Muscle layer of duodenum (tissue), 2 donors: ENCODE data around the gene SLFN11.
A peak's percentile ranks its signal among the peaks of the same experiment; 100 is the strongest.
"Not testable (repeated sequence)": the region's sequence is repeated elsewhere in the genome, so short reads cannot be mapped to it uniquely, and the experiment has no call there.

Experiments
- H3K27ac ChIP-seq: one replicate; pipeline ENCODE4 v1.7.0; 2013; ENCODE audit warnings: mild to moderate bottlenecking, low read length
- H3K27me3 ChIP-seq: one replicate; pipeline ENCODE4 v1.7.0; 2013; ENCODE audit warnings: low read depth, mild to moderate bottlenecking, control low read depth, low read length
- H3K36me3 ChIP-seq, 2 donors: one replicate each; pipeline ENCODE4 v1.7.0; 2013; ENCODE audit warnings: low read length in 2 of 2, control low read depth in 1 of 2, mild to moderate bottlenecking in 1 of 2; ENCODE audit not compliant: insufficient read depth in 2 of 2, control insufficient read depth in 1 of 2
- H3K4me1 ChIP-seq, 2 donors: one replicate each; pipeline ENCODE4 v1.7.0; 2013; ENCODE audit warnings: low read length in 2 of 2, mild to moderate bottlenecking in 2 of 2, control low read depth in 1 of 2, moderate library complexity in 1 of 2; ENCODE audit not compliant: insufficient read depth in 2 of 2, control insufficient read depth in 1 of 2
- H3K4me3 ChIP-seq, 2 donors: one replicate each; pipeline ENCODE4 v1.7.0; 2013; ENCODE audit warnings: low read length in 2 of 2, low read depth in 1 of 2, mild to moderate bottlenecking in 1 of 2
- H3K9me3 ChIP-seq, 2 donors: one replicate each; pipeline ENCODE4 v1.7.0; 2013; ENCODE audit warnings: low read length in 2 of 2, control low read depth in 1 of 2, mild to moderate bottlenecking in 1 of 2; ENCODE audit not compliant: control insufficient read depth in 1 of 2
- donor health status: healthy.

Gene SLFN11

DNA sequence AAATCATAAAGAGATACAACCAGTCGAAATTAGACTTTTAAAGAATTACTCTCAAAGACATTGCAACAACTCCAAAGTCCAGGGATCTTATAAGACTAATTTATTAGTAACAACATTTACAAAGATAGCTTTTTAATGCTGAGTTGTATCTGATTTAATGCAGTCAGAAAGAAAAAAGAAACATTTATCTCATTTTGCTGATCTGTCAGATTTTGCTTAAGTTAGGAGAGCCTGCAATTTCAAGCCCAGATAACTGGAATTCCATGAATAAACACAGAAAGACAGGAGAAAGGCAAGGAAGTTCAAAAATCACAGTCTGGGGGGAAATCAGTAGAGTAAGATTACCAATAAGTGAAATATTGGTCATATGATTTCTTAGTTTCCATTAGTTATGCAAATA, 22.9 kb downstream of the SLFN11 start:
- Histone ChIP-seq H3K4me3 (no peak overlapping the region), H3K27ac (no peak overlapping the region), H3K27me3 (no peaks in the 10 kb centered on the region), H3K36me3 (no peaks in the 10 kb centered on the region), H3K9me3 (no peaks in the 10 kb centered on the region), H3K4me1 (no peaks in the 10 kb centered on the region)

DNA sequence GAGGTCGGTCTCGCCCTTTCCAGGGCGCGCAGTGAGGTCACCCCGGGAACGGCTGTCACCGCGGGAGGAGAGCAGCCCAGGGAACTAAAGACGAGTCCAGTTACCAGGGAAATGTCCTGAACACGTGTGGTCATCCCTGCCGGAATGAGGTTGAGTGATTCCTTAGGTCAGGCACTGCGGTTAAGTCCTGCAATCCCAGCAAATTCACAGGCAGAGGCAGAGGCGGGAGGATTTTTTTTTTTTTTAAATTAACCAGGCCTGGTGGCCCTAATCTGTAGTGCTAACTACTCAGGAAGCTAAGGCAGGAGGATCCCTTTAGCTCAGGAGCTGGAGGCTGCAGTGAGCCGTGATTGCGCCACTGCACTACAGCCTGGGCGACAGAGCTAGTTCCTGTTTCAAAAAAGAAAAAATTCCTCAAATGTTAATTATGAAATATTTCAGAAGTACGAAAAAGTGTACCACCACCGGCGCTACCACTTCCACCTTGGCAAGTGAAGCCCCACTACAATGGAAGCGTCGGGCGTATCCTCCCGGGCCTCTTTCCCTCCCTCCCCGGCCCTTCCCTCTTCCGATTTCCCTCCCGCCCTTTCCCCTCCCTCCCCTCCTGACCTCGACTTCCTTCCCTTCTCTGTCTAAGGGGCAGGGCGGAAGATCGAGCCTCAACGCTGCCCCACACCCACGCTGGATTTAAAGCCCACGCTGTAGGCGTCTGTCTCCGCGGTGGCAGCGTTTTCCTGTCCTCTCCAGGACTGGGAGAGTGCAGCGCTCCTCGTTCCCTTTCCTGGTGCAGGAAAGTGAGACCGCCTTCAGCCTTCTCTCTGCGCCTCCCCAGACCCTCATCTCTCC, 27.3 kb downstream of the SLFN11 start:
- Histone ChIP-seq H3K36me3 (no peaks in the 10 kb centered on the region), H3K4me1 (no peaks in the 10 kb centered on the region), H3K27ac (peak overlapping the region; percentile 23), H3K27me3 (no peaks in the 10 kb centered on the region), H3K4me3 (peak overlapping the region; percentile 57), H3K9me3 (peaks cover 0 to 3% of the 10 kb centered on the region in 2 donors)

DNA sequence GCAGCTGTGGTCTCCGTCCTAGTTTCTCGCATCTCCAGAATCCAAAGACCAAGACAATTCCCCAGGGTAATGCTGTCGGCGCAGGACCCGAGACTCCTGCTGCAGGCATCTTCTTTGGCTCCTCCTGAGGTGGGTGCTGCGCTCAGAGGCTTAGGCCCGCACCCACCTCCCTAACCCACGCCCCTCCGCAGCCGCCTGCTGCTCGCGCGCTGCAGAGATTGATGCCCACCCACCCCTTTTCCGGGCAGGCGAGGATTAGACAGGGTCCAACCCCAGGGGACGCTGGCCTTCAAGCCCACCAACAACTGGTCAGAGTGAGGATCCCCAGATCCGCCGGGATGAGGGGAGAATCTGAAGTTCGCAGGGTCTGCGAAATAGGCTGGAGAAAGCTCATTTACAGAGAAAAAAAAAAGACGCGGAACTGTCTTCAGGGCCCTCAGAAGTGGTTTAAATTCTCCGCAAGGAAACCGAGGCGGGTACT, 27.9 kb downstream of the SLFN11 start:
- H3K27ac ChIP-seq = no peak overlapping the region
- H3K36me3 ChIP-seq = no peaks in the 10 kb centered on the region
- peaks cover 0 to 5% of the 10 kb centered on the region in 2 donors for H3K9me3 ChIP-seq
- H3K27me3 ChIP-seq = no peaks in the 10 kb centered on the region
- no peaks in the 10 kb centered on the region for H3K4me1 ChIP-seq
- peak overlapping the region; percentile 57 for H3K4me3 ChIP-seq

DNA sequence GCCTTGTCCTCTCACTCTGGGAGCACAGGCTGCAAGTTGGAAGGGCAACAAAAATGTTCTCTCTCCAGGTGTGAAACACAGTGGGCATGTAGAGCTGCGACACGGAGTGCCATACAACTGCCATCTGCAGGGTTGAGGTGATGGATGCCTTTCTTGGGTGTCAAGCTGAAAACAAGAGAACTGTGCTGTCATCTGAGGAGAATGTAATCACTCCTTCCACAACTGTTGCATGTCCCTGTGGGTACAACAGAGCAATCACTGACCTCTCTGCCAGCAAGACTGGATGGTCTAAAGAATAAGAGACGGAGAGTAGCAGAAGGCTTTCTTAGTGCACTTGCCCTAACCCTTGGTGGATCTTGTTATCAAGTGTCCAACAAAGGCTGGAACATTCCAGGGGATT, 29.2 kb downstream of the SLFN11 start:
- Histone ChIP-seq H3K9me3 (peaks cover 0 to 8% of the 10 kb centered on the region in 2 donors), H3K27me3 (no peaks in the 10 kb centered on the region), H3K27ac (no peak overlapping the region), H3K36me3 (no peaks in the 10 kb centered on the region), H3K4me1 (no peaks in the 10 kb centered on the region), H3K4me3 (no peak overlapping the region)

DNA sequence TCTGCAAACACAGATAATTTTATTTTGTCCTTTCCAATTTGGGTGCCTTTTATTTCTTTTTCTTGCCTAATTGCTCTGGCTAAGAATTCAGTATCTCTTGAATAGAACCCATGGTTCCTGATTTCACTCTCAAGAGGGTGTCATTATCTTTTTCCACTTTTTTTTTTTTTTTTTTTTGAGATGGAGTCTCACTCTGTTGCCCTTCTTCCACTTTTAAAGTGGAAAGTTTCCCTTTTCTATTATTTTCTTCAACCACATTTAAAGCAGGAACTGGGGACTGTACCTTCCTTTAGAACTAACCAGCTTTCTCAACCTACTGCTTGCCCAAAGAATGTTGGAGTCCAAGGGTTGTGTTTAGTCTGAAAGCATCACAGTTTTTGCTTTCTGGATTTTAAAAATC, 31.1 kb downstream of the SLFN11 start:
- H3K4me1 ChIP-seq = no peaks in the 10 kb centered on the region
- no peak overlapping the region for H3K27ac ChIP-seq
- peaks cover 0 to 8% of the 10 kb centered on the region in 2 donors for H3K9me3 ChIP-seq
- no peaks in the 10 kb centered on the region for H3K36me3 ChIP-seq
- H3K27me3 ChIP-seq = no peaks in the 10 kb centered on the region
- no peak overlapping the region for H3K4me3 ChIP-seq

DNA sequence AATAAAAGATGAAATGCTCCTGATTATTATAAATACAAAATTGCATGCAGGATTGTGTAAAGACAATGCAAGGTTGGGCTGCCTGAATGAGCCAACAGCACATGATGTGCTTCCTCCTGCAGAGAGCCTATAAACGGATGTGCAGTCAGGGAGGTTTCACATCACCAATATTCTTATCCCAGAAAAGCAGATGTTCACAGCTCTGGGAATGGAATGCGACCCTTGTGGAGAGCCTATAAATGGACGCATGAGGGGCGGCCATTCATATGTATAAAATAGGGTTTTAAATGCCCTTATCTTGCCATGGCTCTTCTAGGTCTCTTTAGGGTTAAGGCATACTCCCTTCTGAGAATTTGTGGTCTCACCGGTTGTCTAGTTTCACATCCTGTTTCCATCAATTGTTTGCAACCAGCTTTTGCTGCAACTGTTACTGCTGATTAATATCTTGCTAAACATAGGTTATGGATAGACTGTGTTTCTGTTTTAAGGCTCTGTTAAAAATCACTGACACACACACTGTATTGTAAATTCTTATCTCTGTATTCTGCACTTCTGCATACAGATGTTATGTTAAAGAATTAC, 31.9 kb downstream of the SLFN11 start:
- Histone ChIP-seq H3K9me3 (peaks cover 0 to 8% of the 10 kb centered on the region in 2 donors), H3K36me3 (no peaks in the 10 kb centered on the region), H3K4me3 (no peak overlapping the region), H3K27me3 (no peaks in the 10 kb centered on the region), H3K4me1 (no peaks in the 10 kb centered on the region), H3K27ac (no peak overlapping the region)

DNA sequence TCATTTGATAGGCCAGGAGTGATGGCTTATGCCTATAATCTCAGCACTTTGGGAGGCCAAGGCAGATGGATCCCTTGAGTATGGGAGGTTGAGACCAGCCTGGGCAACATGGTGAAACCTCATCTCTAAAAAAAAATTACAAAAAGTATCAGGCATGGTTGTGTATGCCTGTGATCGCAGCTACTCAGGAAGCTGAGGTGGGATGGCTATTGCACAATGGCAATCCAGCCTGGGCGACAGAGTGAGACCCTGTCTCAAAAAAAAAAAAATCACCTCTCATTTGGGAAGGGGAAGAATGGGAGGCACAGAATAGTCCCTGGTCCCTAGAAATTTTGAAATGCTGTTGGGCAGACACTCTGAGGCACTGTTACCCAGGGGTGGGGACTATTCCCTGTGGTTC, 35.2 kb downstream of the SLFN11 start:
- no peak overlapping the region for H3K4me3 ChIP-seq
- no peaks in the 10 kb centered on the region for H3K36me3 ChIP-seq
- H3K27ac ChIP-seq = no peak overlapping the region
- H3K4me1 ChIP-seq = no peaks in the 10 kb centered on the region
- no peaks in the 10 kb centered on the region for H3K27me3 ChIP-seq
- peaks cover 0 to 8% of the 10 kb centered on the region in 2 donors for H3K9me3 ChIP-seq

DNA sequence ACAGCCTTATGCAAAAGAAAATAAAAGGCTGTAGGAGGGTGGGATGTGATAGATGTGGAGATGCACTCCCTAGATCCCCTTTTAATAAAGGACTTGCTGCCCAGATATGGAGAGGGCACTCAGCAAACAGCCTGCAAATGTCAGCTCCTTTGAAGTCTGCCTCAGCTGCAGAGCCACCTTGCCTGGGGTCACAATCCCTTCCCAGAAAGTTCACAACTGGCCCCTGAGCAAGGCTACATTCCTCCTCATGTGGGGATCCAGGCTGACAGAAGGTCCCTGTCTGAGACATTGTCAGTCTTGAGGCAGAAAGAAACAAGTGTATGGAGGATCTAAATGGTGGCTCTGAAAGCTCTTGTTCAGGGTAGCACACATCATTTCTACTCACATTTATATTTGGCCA, 36.1 kb downstream of the SLFN11 start:
- H3K4me1 ChIP-seq = no peaks in the 10 kb centered on the region
- H3K36me3 ChIP-seq = no peaks in the 10 kb centered on the region
- peaks cover 0 to 8% of the 10 kb centered on the region in 2 donors for H3K9me3 ChIP-seq
- no peaks in the 10 kb centered on the region for H3K27me3 ChIP-seq
- H3K27ac ChIP-seq = no peak overlapping the region
- no peak overlapping the region for H3K4me3 ChIP-seq

DNA sequence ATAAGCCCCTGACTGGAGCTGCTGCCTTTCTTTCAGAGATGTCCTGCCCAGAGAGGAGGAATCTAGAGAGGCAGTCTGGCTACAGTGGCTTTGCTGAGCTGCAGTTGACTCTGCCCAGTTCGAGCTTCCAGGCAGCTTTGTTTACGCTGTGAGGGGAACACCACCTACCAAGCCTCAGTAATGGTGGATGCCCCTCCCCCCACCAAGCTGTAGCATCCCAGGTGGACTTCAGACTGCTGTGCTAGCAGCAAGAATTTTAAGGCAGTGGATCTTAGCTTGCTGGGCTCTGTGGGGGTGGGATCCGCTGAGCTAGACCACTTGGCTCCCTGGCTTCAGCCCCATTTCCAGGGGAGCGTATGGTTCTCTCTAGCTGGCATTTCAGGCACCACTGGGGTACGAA, 39.8 kb downstream of the SLFN11 start:
- H3K36me3 ChIP-seq, H3K27me3 ChIP-seq, H3K4me1 ChIP-seq, H3K27ac ChIP-seq, H3K9me3 ChIP-seq, H3K4me3 ChIP-seq: not testable (repeated sequence)

DNA sequence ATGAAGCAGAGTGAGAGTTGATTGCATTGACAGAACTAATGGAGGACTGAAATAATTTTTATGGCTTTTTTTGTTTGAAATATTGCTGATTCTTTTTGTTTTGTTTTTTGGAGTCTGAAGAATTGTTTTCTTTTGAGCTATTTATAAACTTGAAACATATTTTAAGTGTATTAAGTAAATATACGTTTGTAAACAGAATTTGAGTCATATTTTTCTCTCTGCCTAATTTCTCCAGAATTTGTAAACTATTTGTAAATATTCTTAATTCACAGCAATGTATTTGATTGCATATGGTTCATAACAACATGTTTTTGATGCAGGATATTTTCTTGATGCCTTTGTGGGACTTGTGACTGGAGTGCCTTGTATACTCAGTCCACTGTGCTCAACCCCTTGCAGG, 50.7 kb downstream of the SLFN11 start:
- Histone ChIP-seq H3K27me3 (no peaks in the 10 kb centered on the region), H3K9me3 (no peaks in the 10 kb centered on the region), H3K4me1 (no peaks in the 10 kb centered on the region), H3K36me3 (no peaks in the 10 kb centered on the region), H3K4me3 (no peak overlapping the region), H3K27ac (no peak overlapping the region)

DNA sequence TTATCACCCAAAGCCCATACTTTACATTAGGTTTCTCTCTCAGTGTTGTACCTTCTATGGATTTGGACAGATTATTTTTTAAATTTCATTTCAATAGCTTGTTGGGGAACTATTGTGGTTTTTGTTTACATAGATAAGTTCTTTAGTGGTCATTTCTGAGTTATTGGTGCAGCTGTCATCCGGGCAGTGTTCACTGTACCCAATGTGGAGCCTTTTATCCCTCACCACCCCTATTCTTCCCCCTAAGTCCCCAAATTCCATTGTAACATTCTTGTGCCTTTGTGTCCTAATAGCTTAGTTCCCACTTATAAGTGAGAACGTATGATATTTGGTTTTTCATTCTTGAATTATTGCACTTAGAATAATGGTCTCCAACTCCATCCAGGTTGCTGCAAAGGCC, 57.5 kb downstream of the SLFN11 start:
- Histone ChIP-seq H3K27ac (no peak overlapping the region), H3K4me1 (peaks cover 4 to 13% of the 10 kb centered on the region in 2 donors), H3K9me3 (no peaks in the 10 kb centered on the region), H3K27me3 (peaks cover 5% of the 10 kb centered on the region), H3K36me3 (no peaks in the 10 kb centered on the region), H3K4me3 (no peak overlapping the region)
